ENCODE data around the gene TOX3.

The TOX3 gene

GRCh38 chr16:52455549-52456277 lies 91.2 kb downstream of the TOX3 start:
- no peaks in the 10 kb centered on the region for H3K36me3 ChIP-seq (ENCODE audit: insufficient read depth, low read length)
- H3K27ac ChIP-seq: no peak overlapping the region
- no peaks in the 10 kb centered on the region for H3K9me3 ChIP-seq (ENCODE audit: low read depth, low read length)
- TF ChIP-seq FOXP2 (optimal IDR thresholded peaks at IDR 0.05; ENCODE audit: control extremely low read depth, extremely low read length, insufficient read depth): no peak
- no peak for TF ChIP-seq EZH2 (IDR thresholded peaks at IDR 0.05)
- no peak for TF ChIP-seq POLR2AphosphoS5 (IDR thresholded peaks at IDR 0.05; ENCODE audit: borderline replicate concordance, low read depth, low read length)
- no peak overlapping the region for H3K4me3 ChIP-seq
- no peak overlapping the region for H3K9ac ChIP-seq (ENCODE audit: insufficient read length)
- no peak for DNase-seq (ENCODE audit: low read depth, low spot score)

DNA sequence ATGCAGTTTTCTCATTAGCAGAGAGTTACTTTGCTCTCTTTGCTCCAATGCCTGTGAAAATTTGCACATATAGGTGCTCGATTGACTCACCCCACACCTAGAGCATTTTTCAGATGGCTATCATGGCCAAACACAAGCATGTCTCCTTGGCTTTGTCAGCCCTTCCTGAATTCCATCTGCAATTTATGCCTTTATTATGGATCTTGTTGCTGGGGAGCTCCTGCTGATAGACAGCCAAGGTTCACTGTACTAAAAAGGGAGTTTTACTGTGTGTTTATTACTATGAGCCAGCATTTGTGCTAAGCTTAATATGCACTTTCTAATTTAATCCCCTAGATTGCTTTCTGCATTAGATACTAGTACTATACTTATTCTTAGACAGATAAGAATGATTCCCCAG lies 93.3 kb downstream of the TOX3 start:
- Histone ChIP-seq H3K9me3 (ENCODE audit: low read depth, low read length) (no peaks in the 10 kb centered on the region), H3K27ac (no peak overlapping the region), H3K4me3 (no peak overlapping the region), H3K36me3 (ENCODE audit: insufficient read depth, low read length) (no peaks in the 10 kb centered on the region), H3K9ac (ENCODE audit: insufficient read length) (no peak overlapping the region)
- no peak for DNase-seq (ENCODE audit: low read depth, low spot score)
- no peak for TF ChIP-seq EZH2 (IDR thresholded peaks at IDR 0.05)
- TF ChIP-seq POLR2AphosphoS5 (IDR thresholded peaks at IDR 0.05; ENCODE audit: borderline replicate concordance, low read depth, low read length): no peak
- TF ChIP-seq FOXP2 (optimal IDR thresholded peaks at IDR 0.05; ENCODE audit: control extremely low read depth, extremely low read length, insufficient read depth): no peak

DNA sequence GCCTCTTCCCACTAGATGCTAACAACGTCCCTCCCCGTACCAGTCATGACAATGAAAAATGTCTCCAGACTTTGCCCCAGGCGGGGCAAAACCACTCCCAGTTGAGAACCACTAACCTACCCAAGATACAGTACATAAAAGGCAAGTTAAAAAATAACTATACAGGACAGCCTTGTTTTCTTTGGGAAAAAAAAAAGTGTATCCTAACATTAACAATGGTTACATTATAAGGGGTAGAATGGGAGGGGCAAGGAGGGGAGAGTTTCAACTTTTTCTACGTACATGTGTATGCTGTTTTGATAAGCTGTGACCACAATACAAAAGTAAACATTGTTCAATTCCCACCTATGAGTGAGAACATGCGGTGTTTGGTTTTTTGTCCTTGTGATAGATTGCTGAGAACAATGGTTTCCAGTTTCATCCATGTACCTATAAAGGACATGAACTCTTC lies 94.9 kb downstream of the TOX3 start:
- H3K4me3 ChIP-seq: no peak overlapping the region
- H3K36me3 ChIP-seq (ENCODE audit: insufficient read depth, low read length): no peaks in the 10 kb centered on the region

DNA sequence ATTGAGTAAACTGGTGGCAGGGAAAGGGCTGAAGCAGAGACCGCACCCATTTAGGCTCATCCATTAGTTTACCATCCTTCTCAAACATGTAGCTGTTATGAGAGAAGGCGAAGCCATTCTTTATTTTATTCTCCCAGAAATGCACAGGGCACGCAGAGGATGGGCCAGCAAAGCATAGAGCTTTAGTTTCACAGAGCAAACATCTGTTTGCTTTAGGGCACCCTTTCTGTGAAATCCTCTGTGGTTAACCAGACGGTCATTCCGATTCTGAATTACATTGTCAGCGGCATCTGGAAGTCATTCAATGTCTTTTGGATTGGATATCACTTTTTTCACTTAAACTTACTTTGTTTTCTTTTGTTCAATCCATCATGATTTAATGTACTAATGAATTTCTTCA lies 96.0 kb downstream of the TOX3 start:
- Histone ChIP-seq H3K4me3 (no peak overlapping the region), H3K36me3 (ENCODE audit: insufficient read depth, low read length) (no peaks in the 10 kb centered on the region), H3K9ac (ENCODE audit: insufficient read length) (no peak overlapping the region), H3K9me3 (ENCODE audit: low read depth, low read length) (no peaks in the 10 kb centered on the region), H3K27ac (no peak overlapping the region)
- TF ChIP-seq POLR2AphosphoS5 (IDR thresholded peaks at IDR 0.05; ENCODE audit: borderline replicate concordance, low read depth, low read length) (no peak), EZH2 (IDR thresholded peaks at IDR 0.05) (no peak), FOXP2 (optimal IDR thresholded peaks at IDR 0.05; ENCODE audit: control extremely low read depth, extremely low read length, insufficient read depth) (no peak)
- no peak for DNase-seq (ENCODE audit: low read depth, low spot score)

More for the DNA sequence above, 94.9 kb downstream of the TOX3 start:
- TF ChIP-seq FOXP2 (optimal IDR thresholded peaks at IDR 0.05; ENCODE audit: control extremely low read depth, extremely low read length, insufficient read depth): no peak
- no peak for TF ChIP-seq POLR2AphosphoS5 (IDR thresholded peaks at IDR 0.05; ENCODE audit: borderline replicate concordance, low read depth, low read length)
- TF ChIP-seq EZH2 (IDR thresholded peaks at IDR 0.05): no peak
- DNase-seq (ENCODE audit: low read depth, low spot score): no peak
- no peak overlapping the region for H3K27ac ChIP-seq
- H3K9me3 ChIP-seq (ENCODE audit: low read depth, low read length): no peaks in the 10 kb centered on the region
- no peak overlapping the region for H3K9ac ChIP-seq (ENCODE audit: insufficient read length)

DNA sequence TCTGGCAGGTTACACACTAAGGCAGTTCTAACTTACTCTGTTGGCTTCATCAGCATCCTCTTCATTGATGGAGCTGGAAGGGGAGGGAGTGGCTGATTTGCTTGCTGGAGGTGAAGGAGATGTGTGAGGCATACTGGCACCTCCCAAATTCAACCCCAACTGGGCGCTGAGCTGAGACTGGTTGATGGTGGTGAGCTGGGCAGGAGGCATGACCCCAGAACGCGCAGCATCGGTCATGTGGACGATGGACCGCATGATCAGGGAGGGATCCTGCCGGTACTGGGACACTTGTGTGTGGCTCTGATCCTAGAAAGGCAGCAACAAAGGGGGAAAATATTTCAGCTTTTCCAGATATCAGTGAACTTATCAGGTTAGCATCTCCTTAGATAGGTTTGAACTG lies 96.7 kb downstream of the TOX3 start:
- DNase-seq (ENCODE audit: low read depth, low spot score): no peak
- no peaks in the 10 kb centered on the region for H3K9me3 ChIP-seq (ENCODE audit: low read depth, low read length)
- no peak overlapping the region for H3K9ac ChIP-seq (ENCODE audit: insufficient read length)
- H3K36me3 ChIP-seq (ENCODE audit: insufficient read depth, low read length): no peaks in the 10 kb centered on the region
- no peak overlapping the region for H3K27ac ChIP-seq
- H3K4me3 ChIP-seq: no peak overlapping the region
- TF ChIP-seq FOXP2 (optimal IDR thresholded peaks at IDR 0.05; ENCODE audit: control extremely low read depth, extremely low read length, insufficient read depth) (no peak), POLR2AphosphoS5 (IDR thresholded peaks at IDR 0.05; ENCODE audit: borderline replicate concordance, low read depth, low read length) (no peak), EZH2 (IDR thresholded peaks at IDR 0.05) (no peak)

- no peak for DNase-seq (ENCODE audit: low read depth, low spot score)
- Histone ChIP-seq H3K9ac (ENCODE audit: insufficient read length) (no peak overlapping the region), H3K36me3 (ENCODE audit: insufficient read depth, low read length) (no peaks in the 10 kb centered on the region), H3K27ac (no peak overlapping the region), H3K9me3 (ENCODE audit: low read depth, low read length) (no peaks in the 10 kb centered on the region), H3K4me3 (no peak overlapping the region)
- TF ChIP-seq FOXP2 (optimal IDR thresholded peaks at IDR 0.05; ENCODE audit: control extremely low read depth, extremely low read length, insufficient read depth) (no peak), EZH2 (IDR thresholded peaks at IDR 0.05) (no peak), POLR2AphosphoS5 (IDR thresholded peaks at IDR 0.05; ENCODE audit: borderline replicate concordance, low read depth, low read length) (no peak)
Observed at GRCh38 chr16:52446080-52446479, 100.9 kb downstream of the TOX3 start.

DNA sequence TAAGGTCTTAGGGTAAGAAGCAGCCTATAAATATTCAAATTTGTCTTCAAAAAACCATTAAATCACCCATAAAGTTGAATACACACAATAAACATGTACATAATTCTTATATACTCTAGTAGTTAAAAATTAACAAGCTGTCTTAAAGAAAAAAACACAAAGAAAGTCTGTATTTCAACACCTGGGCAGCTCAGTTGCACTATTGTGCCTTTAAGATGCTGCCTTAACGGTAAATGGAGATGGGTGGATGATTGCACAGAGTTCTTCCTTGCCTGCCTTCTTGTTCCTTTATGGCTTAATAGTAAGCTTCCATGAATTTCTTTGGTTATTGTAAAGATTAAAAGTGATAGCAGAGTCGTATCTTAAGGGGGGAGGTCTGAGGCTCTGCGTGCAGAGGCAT lies 105.1 kb downstream of the TOX3 start:
- Histone ChIP-seq H3K9me3 (ENCODE audit: low read depth, low read length) (no peaks in the 10 kb centered on the region), H3K9ac (ENCODE audit: insufficient read length) (no peak overlapping the region), H3K36me3 (ENCODE audit: insufficient read depth, low read length) (no peaks in the 10 kb centered on the region), H3K27ac (no peak overlapping the region), H3K4me3 (no peak overlapping the region)
- TF ChIP-seq FOXP2 (optimal IDR thresholded peaks at IDR 0.05; ENCODE audit: control extremely low read depth, extremely low read length, insufficient read depth) (no peak), EZH2 (IDR thresholded peaks at IDR 0.05) (no peak)
- no peak for DNase-seq (ENCODE audit: low read depth, low spot score)

DNA sequence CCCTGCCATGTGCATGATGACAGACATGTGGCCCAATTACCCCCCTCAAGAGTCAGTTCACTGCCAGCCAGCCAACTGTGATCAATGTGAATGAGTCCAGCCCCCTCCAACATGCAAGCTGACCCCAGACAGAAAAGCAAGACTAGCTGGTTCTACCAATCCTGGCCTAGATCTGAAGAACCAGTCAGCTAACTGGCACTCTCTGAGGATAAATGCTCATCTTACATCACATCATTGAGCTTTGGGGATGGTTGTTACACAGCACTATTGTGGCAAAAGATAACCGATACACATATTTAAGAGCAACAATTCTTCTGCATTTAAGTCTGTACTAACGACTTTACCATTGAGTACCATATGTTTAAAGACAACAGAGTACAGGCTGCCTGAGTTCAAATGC lies 106.7 kb downstream of the TOX3 start:
- no peak overlapping the region for H3K9ac ChIP-seq (ENCODE audit: insufficient read length)
- H3K27ac ChIP-seq: no peak overlapping the region
- H3K4me3 ChIP-seq: no peak overlapping the region
- no peaks in the 10 kb centered on the region for H3K36me3 ChIP-seq (ENCODE audit: insufficient read depth, low read length)
- no peak for TF ChIP-seq FOXP2 (optimal IDR thresholded peaks at IDR 0.05; ENCODE audit: control extremely low read depth, extremely low read length, insufficient read depth)
- no peaks in the 10 kb centered on the region for H3K9me3 ChIP-seq (ENCODE audit: low read depth, low read length)
- no peak for DNase-seq (ENCODE audit: low read depth, low spot score)

DNA sequence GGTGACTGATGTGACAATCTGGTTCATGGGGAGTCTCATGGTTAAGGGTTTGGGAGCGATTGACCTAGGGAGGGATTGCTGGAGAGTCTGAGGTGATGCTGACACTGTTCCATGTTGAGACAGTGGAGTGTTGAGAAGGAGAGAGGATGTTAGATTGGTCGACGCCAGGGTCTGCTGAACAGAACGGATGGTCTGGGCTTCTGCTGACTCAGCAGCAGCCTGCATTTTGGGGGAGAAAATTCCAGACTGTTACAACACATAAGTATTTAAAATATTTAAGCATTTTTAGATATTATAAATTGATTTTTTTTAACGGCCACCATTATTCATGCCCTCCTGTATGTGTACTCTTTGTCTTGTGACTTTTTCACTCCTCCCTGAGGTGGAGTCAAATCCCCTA lies 107.2 kb downstream of the TOX3 start:
- H3K36me3 ChIP-seq (ENCODE audit: insufficient read depth, low read length): no peaks in the 10 kb centered on the region
- H3K9me3 ChIP-seq (ENCODE audit: low read depth, low read length): no peaks in the 10 kb centered on the region
- H3K9ac ChIP-seq (ENCODE audit: insufficient read length): no peak overlapping the region
- H3K27ac ChIP-seq: no peak overlapping the region
- TF ChIP-seq POLR2AphosphoS5 (IDR thresholded peaks at IDR 0.05; ENCODE audit: borderline replicate concordance, low read depth, low read length) (no peak), FOXP2 (optimal IDR thresholded peaks at IDR 0.05; ENCODE audit: control extremely low read depth, extremely low read length, insufficient read depth) (no peak), EZH2 (IDR thresholded peaks at IDR 0.05) (no peak)
- DNase-seq (ENCODE audit: low read depth, low spot score): no peak
- no peak overlapping the region for H3K4me3 ChIP-seq

Data from SK-N-MC (cell line).